IPS-18a (cell line): Measurements from ENCODE around the gene SMARCD1.
"Not testable (repeated sequence)": the region's sequence is repeated elsewhere in the genome, so short reads cannot be mapped to it uniquely, and the experiment has no call there.

ENCODE experiments used
- H3K27ac ChIP-seq: one replicate; pipeline ENCODE4 v1.5.1; 2013; ENCODE audit warnings: low read length
- H3K27me3 ChIP-seq: one replicate; pipeline ENCODE4 v1.6.1; 2013; ENCODE audit warnings: mild to moderate bottlenecking, low read length; ENCODE audit not compliant: control insufficient read depth, insufficient read depth
- H3K36me3 ChIP-seq: one replicate; pipeline ENCODE4 v1.6.1; 2013; ENCODE audit warnings: low read depth, low read length; ENCODE audit not compliant: control insufficient read depth
- H3K4me1 ChIP-seq: one replicate; pipeline ENCODE4 v1.6.1; 2013; ENCODE audit warnings: low read depth, low read length; ENCODE audit not compliant: control insufficient read depth
- H3K4me3 ChIP-seq: one replicate; pipeline ENCODE4 v1.5.1; 2013; ENCODE audit warnings: low read length
- H3K9ac ChIP-seq: one replicate; pipeline ENCODE4 v1.6.1; 2013; ENCODE audit warnings: mild to moderate bottlenecking, low read length, moderate library complexity
- H3K9me3 ChIP-seq: one replicate; pipeline ENCODE4 v1.6.1; 2013; ENCODE audit warnings: low read depth, low read length; ENCODE audit not compliant: control insufficient read depth

Gene SMARCD1

DNA sequence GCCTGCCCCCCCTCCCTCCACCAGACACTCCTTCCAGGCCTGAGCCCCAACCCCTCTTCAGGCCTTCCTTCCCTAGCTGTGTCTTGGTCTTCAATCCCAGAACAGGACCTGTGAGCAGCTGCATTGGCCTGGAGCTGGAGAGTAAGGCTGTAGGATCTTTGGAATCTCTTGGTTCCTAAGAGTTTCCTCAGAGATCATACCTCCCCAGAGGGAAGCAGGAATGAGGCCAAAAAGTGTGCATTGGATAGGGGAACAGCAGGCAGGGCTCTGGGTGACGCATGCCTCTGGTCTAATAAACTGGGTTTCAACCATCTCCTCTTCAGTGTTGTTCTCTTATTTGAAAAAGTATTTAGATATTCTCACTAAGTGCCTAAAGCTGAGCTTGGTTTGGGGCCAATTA is 1.8 kb upstream of the SMARCD1 start:
- Histone ChIP-seq H3K27me3 (peaks cover 24% of the 10 kb centered on the region), H3K4me1 (no peaks in the 10 kb centered on the region), H3K36me3 (peaks cover 20% of the 10 kb centered on the region), H3K27ac (no peak overlapping the region), H3K4me3 (no peak overlapping the region), H3K9me3 (no peaks in the 10 kb centered on the region), H3K9ac (no peak overlapping the region)

DNA sequence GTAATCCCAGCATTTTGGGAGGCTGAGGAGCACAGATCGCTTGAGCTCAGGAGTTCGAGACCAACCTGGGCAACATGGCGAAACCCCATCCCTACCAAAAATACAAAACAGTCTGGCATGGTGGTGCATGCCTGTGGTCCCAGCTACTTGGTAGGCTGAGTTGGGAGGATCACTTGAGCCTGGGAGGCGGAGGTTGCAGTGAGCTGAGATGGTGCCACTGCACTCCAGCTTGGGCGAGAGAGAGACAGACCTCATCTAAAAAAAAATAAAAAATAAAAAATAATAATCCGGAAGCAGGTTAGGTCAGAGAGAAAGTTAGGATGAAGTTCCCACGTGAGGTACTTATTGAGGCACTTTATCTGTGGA is 750 bp upstream of the SMARCD1 start:
- not testable (repeated sequence) for H3K4me1 ChIP-seq, H3K27ac ChIP-seq, H3K9me3 ChIP-seq
- Histone ChIP-seq H3K4me3 (peak overlapping the region; percentile 84), H3K36me3 (peaks cover 31% of the 10 kb centered on the region), H3K9ac (peak overlapping the region; percentile 69), H3K27me3 (peaks cover 24% of the 10 kb centered on the region)

DNA sequence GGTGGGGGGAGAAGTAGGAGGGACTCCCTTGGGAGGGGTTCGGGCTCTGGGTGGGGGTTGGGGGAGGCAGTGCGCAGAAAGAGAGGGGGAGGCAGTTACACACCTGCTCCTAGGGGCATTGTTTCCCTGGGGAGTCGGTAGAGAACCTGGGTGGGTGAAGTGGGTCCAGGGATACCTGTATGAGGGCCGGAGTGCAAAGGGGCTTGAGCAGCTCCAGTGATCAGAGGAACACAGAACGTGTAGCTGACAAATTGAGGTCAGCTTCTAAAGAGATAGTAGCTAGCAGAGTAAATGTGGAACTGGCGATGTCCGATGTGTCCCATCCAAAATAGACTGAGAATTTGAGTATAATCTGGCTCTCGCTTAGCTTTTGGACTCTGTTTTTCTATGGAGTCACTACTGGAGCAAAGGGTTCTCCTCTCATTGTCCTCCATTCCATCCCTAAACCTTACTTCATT is 502 bp downstream of the SMARCD1 start:
- Histone ChIP-seq H3K27ac (no peak overlapping the region), H3K4me1 (no peaks in the 10 kb centered on the region), H3K27me3 (peaks cover 16% of the 10 kb centered on the region), H3K9me3 (no peaks in the 10 kb centered on the region), H3K9ac (peak overlapping the region; percentile 69), H3K4me3 (peak overlapping the region; percentile 84), H3K36me3 (peaks cover 42% of the 10 kb centered on the region)

DNA sequence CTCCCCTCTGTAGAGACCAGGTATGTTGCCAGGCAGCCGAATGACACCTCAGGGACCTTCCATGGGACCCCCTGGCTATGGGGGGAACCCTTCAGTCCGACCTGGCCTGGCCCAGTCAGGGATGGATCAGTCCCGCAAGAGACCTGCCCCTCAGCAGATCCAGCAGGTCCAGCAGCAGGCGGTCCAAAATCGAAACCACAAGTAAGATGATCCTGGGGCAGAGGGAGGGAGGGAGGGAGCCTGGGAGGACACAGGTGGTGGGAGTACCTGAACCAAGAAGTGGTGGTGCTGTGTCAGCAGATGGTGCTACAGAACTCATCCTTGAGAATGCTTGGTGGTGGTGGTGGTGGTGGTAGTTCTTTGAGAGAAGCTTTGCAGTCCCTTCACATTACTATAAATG is 1.0 kb downstream of the SMARCD1 start:
- Histone ChIP-seq H3K9me3 (no peaks in the 10 kb centered on the region), H3K4me1 (no peaks in the 10 kb centered on the region), H3K27me3 (peaks cover 11% of the 10 kb centered on the region), H3K9ac (peak overlapping the region; percentile 69), H3K4me3 (peak overlapping the region; percentile 84), H3K36me3 (peaks cover 45% of the 10 kb centered on the region), H3K27ac (no peak overlapping the region)

DNA sequence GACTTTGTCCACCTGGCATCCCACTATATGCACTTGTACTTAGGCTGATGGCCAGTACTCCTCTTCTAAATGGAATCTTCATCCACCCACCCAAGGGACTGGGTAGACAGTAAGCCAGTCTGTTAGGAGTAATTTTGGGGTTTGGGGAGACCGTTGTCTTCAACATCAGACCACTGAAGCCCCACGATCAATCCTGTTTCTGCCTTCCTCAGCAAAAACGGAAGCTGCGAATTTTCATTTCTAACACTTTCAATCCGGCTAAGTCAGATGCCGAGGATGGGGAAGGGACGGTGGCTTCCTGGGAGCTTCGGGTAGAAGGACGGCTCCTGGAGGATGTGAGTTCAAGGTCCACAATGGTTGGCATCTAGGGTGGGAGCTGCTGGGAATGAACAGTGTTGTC is 2.0 kb downstream of the SMARCD1 start:
- no peak overlapping the region for H3K27ac ChIP-seq
- peaks cover 53% of the 10 kb centered on the region for H3K36me3 ChIP-seq

DNA sequence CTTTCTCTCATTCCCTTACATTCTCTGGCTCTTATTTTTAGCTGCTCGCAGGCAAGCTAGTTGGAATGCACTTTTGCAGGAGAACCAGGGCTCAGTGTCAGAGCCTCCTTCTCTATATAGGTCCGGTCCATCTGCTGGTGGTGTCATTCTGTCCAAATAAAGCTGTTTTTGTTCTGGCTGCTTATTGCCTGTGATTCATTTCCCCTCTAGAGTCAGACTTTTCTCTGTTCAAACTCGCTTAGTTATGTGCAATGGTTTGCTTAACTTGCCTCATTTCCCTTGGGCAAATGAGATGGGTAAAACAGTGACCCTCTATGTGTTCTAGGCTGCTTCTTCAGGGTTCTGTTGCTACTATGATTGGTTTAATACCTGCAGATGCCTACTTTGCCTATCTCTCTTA is 2.9 kb downstream of the SMARCD1 start:
- Histone ChIP-seq H3K4me1 (no peaks in the 10 kb centered on the region), H3K9me3 (no peaks in the 10 kb centered on the region), H3K36me3 (peaks cover 58% of the 10 kb centered on the region), H3K27ac (no peak overlapping the region), H3K4me3 (no peak overlapping the region), H3K9ac (no peak overlapping the region), H3K27me3 (no peaks in the 10 kb centered on the region)

More for the DNA sequence above, 2.0 kb downstream of the SMARCD1 start:
- no peak overlapping the region for H3K4me3 ChIP-seq
- H3K9me3 ChIP-seq: no peaks in the 10 kb centered on the region
- H3K9ac ChIP-seq: no peak overlapping the region
- H3K4me1 ChIP-seq: no peaks in the 10 kb centered on the region
- peaks cover 1% of the 10 kb centered on the region for H3K27me3 ChIP-seq

DNA sequence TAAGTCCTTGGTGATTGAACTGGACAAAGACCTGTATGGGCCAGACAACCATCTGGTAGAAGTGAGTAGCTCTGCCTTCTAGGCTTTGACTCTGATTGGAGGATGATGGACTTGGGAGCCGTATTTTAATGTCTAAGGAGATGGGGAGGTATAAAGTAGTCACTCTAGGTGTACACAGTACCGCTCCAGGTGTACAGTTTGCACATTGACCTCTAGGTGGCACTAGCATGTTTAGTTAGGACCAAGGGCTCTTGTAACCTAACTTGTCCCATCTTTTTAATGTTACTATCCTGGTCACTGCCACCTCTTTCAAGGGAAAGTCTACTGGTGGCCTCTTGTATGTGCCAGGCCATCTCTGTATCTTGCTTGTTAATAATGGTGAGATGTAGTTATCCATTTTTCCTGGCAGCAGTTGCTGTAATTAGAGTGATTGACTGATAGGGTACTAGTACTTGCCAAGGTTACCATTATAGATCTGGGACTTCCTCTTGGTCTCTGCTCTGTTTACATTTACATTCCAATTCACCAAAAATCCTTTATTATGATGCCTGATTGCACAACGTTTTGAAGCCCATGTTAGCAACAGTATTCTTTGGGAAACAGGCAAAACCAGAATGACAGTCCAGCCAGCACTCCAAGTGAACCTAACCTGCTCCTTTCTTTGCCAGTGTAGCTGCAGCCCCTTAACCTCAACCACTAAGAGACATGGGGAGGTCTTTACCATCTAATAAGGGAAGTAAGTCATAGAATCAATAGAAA is 3.6 kb downstream of the SMARCD1 start:
- Histone ChIP-seq H3K36me3 (peaks cover 62% of the 10 kb centered on the region), H3K9ac (no peak overlapping the region), H3K27ac (no peak overlapping the region), H3K9me3 (no peaks in the 10 kb centered on the region), H3K27me3 (no peaks in the 10 kb centered on the region), H3K4me3 (no peak overlapping the region), H3K4me1 (no peaks in the 10 kb centered on the region)

DNA sequence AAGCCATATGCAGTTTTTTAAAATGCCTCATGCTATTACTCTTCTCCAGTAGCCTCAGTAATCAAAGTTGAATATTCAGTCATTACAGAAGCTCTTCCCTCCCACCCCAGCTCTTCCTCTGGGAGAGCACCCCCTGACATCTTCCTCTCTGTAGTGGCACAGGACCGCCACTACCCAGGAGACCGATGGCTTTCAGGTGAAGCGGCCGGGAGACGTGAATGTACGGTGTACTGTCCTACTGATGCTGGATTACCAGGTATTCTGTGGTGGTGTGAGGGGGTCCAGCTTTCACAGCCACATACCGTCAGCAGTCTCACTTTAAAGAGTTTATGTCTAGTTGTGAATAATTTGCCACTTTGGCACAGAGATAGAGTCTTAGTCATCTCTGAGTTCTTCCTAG is 4.6 kb downstream of the SMARCD1 start:
- Histone ChIP-seq H3K27ac (no peak overlapping the region), H3K4me1 (no peaks in the 10 kb centered on the region), H3K4me3 (no peak overlapping the region), H3K27me3 (no peaks in the 10 kb centered on the region), H3K9me3 (no peaks in the 10 kb centered on the region), H3K9ac (no peak overlapping the region), H3K36me3 (peaks cover 71% of the 10 kb centered on the region)

DNA sequence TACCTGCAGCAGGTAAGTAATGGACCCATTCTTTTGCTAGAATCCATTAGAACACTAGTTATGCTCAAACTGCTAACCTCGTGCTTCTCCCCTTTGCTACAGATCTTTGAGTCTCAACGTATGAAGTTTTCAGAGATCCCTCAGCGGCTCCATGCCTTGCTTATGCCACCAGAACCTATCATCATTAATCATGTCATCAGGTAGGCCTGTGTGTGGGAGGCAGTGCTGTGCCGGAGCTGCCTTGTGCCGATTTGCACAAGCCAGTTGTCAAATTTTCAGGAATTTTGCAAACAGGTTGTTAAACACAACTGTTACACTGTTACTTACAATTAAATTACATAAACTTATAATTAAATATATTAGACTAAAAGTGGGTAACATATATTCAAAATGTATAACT is 5.2 kb downstream of the SMARCD1 start:
- Histone ChIP-seq H3K27ac (no peak overlapping the region), H3K27me3 (no peaks in the 10 kb centered on the region), H3K4me1 (no peaks in the 10 kb centered on the region), H3K4me3 (no peak overlapping the region), H3K9ac (no peak overlapping the region), H3K36me3 (peaks cover 78% of the 10 kb centered on the region), H3K9me3 (no peaks in the 10 kb centered on the region)

DNA sequence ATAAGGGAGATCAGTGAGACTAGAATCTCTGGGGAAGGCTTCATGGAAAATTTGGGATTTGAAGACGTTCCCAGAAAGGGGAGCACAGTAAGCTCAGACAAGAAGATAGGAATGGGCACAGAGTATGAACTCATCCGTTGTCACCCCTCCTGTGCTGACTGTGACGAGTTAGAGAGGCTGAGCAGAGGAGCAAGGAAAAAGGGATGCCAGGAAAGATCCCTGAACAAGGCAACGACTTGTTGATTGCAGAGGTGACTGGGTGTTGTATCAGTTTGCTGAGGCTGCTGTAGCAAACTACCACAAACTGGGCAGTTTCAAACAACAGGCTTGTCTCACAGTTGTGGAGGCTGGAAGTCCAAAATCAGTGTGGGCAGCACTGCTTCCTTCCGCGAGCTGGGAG is 12.8 kb downstream of the SMARCD1 start:
- Histone ChIP-seq H3K4me1 (peaks cover 5% of the 10 kb centered on the region), H3K27ac (no peak overlapping the region), H3K9me3 (no peaks in the 10 kb centered on the region), H3K9ac (no peak overlapping the region), H3K4me3 (no peak overlapping the region), H3K27me3 (no peaks in the 10 kb centered on the region), H3K36me3 (peaks cover 80% of the 10 kb centered on the region)

DNA sequence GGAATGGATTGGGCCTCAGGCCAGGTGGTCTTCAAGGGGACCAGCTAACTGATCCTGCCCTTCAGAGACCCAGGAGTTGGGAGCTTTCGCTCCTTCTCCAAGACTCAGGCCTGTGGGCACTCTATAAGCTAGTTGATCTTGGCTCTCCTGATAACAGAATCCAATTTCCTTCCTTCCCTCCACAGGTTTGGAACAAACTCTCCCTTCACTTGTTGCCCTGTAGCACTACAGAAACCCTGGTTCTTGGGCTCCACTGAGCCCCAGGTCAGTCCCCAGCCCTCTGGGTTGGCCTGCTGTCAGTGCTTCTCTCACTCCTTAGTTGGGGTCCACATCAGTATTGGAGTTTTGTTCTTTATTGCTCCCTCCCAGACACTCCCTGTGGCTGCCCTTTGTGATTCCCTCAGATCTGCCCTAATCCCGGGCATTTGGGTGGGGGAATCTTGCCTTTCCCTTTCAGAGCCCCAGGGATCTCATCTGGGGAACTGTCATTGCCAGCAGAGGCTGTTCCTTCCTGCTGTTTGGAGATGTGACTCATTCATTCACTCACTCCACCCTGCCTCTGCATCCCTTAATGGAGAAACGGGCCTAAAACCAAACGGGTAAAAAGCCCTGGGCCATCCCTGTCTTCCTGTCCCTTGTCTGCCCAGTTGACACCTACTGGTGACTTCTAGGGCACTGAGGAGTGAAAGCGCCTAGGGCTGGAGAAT is 14.3 kb downstream of the SMARCD1 start:
- H3K36me3 ChIP-seq: peaks cover 70% of the 10 kb centered on the region
- H3K27ac ChIP-seq: no peak overlapping the region
- no peaks in the 10 kb centered on the region for H3K27me3 ChIP-seq
- no peak overlapping the region for H3K4me3 ChIP-seq
- H3K9ac ChIP-seq: no peak overlapping the region
- H3K9me3 ChIP-seq: no peaks in the 10 kb centered on the region
- peaks cover 13% of the 10 kb centered on the region for H3K4me1 ChIP-seq

DNA sequence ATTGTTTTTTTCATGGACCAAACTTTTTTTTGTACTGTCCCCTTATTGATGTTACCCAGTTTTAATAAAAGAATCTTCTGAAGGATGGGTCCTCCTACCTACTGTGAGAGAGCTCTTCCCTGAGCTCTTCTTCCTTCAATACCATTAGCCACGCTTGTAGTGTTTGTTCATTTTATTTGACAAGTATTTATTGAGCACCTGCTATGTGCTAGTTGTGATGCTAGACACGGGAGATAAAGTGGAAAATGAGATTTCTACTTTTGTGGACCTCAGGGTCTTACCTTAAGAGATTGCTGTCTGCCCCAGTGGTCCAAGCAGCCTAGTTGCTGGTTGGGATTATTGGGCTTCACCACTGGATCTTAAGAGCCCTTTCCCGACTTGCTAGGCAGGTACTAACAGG is 15.4 kb downstream of the SMARCD1 start:
- no peak overlapping the region for H3K9ac ChIP-seq
- no peaks in the 10 kb centered on the region for H3K9me3 ChIP-seq
- no peaks in the 10 kb centered on the region for H3K27me3 ChIP-seq
- no peak overlapping the region for H3K27ac ChIP-seq
- peaks cover 13% of the 10 kb centered on the region for H3K4me1 ChIP-seq
- peaks cover 59% of the 10 kb centered on the region for H3K36me3 ChIP-seq
- H3K4me3 ChIP-seq: no peak overlapping the region
